CD4-positive, alpha-beta T cell treated with Interleukin-17A for 4 hours (primary cell): Measurements from ENCODE around the gene PPARD.
"Not testable (repeated sequence)": the region's sequence is repeated elsewhere in the genome, so short reads cannot be mapped to it uniquely, and the experiment has no call there.

Experiments
- DNase-seq: peaks from one replicate; pipeline ENCODE4 v3.0.0-alpha.2; 2020; ENCODE audit warnings: mixed read lengths

PPARD gene

DNA sequence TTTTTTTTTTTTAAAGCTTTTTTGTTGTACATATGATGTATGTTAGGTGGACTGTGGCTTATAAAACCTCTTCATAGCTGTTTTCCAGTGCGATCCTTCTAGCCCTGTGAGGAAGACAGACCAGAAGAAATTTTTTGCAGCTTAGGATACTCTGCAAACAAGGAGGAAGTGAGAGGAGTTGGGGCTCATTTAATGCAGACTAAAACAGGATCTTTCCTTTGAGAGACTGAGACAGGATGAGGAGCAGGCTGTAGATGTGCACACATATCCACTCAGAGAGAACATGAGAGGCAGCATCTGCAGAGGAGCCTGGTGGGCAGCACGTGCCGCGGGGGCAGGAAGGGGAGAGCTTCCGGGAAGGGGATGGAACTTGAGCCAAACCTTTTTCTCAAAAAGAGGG lies 45.7 kb downstream of the PPARD start:
- DNase-seq, result no peak

DNA sequence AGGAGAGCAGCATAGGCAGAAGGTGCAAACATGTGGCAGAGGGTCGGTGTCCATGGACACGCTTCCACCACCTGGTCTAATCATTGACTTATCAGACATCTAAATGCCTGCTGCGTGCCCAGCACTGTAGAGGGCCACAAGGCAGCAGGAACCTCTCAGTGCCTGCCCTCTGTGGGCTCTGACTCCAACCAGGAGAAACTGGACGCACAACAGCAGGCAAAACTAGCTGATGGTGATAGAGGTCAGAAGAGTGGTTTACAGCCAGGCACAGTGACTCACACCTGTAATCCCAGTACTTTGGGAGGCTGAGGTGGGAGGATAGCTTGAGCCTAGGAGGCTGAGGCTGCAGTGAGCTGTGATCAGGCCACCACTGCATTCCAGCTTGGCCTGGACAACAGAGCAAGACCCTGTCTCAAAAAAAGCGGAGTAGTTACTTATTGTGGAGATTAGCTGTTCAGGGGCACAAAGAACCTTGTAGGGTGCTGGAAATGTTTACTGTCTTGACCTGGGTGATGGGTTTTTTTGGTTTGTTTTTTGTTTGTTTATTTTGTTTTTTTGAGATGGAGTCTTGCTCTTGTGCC lies 46.5 kb downstream of the PPARD start:
- no peak for DNase-seq

DNA sequence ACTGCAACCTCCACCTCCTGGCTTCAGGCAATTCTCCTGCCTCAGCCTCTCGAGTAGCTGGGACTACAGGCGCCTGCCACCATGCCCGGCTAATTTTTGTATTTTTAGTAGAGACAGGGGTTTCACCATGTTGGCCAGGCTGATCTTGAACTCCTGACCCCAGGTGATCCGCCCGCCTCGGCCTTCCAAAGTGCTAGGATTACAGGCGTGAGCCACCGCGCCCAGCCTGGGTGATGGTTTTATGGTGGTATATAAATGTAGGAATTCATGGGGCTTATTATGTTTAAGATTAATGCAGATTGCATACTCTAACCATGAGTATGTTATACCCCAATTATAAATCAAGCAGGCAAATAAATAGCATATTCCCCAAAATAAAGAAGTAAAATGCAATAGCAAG lies 47.0 kb downstream of the PPARD start:
- not testable (repeated sequence) for DNase-seq

DNA sequence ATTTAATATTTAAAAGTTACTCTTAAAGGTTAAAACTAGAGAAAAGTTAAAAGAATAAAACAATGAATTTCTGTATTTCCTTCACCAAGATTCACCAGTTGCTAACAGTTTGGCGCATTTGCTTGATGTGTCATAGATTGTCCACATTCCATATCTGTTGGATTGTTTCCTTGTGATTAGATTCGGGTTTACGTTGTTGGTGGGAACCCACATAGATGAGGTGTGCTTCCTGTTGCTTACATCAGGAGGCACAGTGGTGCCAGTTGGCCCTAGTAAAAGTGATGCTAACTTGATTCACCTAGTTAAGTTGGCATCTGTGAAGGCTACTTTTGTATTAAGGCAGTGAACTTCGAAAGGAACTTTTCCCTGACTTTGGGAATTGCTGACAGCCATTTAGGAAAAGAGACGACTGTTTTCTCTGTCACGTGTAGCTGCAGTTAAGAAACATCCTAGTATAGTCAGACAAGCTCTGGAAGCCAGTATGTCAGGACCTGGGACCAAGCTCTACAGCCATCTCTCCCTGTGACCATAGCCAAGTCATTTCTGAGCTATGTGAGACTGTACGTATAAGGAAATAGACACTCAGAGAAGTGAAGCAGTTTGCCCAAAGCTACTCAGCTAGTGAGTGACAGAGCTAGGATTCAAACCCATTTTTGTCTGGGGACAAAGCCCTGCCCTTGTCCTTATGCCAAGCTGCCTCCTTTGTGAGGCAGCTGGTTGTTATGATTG lies 49.0 kb downstream of the PPARD start:
- peak; percentile 27 for DNase-seq

DNA sequence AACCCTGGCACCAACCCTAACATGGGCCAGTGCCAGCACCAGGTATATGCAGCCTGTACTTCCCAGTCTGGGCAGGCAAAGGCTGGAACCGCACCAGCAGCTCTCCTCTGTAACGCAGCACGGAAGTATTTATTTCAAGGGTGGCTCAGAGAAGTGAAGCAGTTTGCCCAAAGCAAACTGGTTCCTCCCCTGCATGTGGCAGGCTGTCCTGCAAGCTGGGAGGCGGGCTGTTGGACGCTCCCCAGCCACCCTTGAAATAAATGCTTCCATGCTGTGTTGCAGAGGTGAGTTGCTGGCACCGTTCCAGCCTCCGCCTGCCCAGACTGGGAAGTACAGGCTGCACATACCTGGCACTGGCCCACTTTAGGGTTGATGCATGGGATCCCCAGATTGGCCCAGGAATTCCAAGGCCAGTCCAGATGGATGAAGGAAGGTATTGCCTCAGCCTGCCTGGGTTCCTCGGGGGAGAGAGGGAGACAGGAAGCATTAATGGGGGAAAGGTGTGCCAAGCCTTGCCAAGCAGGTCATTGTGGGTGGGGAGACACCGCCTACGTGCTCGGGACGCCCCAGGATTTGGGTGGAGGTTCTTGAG lies 49.8 kb downstream of the PPARD start:
- DNase-seq, result no peak

DNA sequence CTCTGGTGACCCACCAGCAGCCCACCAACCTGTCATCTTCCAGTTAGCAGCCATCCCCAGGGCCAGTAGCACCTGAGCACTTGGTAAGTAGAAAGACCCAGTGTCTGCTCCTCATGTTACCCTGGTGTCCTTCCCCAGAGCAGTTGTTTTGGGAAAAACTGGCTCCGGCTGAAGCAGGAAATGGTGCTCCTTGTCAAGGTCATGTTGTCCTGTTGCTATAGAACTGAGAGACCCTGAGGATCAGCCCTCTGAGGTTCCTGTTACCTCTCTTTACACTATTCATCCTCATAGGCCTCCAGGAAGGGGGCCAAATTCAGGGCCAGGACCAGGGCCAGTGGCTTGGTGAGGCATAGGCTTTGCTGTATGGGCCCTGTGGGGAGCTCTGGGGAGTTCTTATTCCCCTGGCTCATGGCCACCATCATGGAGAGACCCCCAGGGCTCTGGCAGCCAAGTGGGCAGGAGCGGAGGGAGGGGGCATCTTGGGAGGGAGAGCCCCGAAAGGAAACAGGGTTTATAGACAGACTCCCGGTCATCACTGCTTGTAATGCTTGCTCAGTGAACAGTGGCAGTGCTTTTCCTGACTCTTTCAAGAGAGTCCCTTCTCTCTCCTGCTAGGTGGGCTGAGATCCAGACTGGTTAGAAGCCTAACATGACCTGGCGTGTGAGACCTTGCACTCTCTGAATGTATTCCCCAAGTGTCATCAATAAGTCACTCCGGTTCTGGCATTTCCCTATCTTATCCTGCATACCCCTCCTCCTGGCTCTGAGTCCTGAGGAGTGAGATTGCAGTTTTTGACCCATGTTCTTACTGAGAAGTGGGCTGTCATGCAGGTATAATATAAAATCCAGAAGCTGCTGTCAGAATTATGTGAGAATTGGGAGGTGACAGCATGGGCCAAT lies 50.7 kb downstream of the PPARD start:
- DNase-seq, result no peak

DNA sequence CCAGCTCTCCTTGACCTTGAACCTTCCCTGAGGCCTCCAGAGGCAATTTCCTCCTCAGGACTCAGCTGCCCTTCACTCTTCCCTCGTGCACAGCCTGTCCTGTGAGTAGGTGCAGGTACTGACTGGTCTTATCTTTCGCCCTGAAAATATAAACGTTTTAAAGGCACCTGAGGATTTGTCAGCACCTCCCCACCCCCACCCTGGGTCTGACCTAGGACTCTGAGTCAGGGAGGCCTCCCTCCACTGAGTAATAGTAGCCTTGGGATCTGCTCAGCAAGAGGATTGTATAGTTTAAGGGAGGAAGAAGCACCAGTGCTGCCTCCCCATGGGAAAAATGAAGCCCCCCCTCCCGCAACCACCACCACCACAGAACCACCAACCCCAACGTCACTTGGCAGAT lies 54.6 kb downstream of the PPARD start:
- DNase-seq, result no peak

DNA sequence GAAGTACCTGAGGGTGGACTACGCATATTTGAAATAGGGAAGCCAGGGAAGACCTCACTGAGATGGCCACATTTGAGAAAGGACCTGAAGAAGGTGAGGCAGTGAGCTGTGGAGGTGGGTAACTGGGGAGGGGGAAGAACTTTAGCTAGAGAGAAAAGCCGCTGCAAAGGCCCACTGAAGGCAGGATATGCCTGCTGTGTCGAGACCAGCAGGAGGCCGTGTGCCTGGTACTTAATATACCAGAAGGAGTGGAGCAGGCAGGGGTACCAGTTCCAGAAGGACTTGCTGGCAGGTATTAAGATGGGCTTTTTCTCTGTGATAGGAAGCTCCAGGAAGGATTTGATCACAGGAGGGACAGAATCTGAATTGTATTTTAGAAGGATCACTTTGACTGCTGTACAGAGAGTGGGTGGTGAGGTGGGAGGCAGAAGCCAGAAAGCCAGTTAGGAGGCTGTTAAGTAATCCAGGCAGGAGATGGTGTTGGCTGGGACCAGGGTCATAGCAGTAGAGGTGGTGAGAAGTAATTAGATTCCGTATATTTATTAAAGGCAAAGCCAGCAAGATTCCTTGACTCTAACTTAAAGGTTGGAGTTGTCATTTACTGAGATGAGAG lies 55.6 kb downstream of the PPARD start:
- no peak for DNase-seq

DNA sequence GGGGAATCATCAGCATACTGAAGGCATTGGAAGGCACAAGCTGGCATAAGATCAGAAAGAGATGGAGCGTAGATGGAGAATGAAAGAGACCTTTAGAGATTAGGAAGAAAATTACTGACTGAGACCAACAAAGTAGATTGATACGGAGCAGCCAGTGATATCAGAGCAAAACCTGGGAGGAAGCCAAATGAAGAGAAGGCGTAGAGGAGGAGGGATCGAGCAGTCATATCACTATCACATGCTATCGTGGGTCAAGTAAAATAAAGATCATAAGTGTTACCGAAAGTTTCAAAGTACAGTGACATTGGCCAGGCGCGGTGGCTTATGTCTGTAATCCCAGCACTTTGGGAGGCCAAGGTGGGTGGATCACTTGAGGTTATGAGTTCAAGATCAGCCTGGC lies 56.2 kb downstream of the PPARD start:
- DNase-seq, result no peak

DNA sequence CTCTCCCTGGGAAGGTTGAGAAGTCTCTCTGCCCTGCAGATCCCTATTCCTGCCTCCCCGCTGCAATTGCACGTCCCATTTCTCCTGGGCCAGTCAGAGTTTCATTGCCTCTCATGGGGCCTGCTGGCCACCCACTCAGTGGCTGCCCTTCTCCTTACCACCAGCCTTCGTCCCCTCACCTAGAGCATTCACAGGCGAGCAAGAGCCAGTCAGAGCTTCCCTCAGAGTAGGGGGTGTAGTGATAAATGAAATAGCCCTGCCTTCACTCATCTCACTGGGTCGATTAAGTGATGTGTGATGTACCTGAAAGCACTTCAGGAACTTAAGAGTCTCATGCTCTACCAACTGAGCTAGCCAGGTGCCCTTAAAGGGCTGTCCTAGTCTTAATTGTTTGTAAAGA lies 57.8 kb downstream of the PPARD start:
- DNase-seq, result no peak

DNA sequence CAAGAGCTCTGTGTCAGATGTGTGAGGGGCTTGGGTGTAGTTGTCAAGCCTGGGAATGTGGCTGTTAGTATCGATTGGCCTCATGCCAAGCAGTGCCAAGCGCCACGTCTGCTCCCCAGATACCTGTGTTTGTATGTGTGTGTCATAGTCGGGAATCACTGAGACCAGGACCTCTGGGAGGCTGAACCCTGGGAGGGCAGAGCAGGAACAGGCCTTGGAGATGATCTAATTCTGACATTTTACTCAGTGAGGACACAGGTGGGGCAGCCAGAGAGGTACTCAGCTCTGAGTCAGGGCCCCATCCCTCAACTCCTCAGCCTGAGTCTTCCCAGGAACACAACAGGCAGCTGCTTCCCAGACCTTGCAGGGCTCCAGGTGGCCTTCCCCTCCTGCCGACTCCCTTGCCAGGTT lies 58.5 kb downstream of the PPARD start:
- no peak for DNase-seq

DNA sequence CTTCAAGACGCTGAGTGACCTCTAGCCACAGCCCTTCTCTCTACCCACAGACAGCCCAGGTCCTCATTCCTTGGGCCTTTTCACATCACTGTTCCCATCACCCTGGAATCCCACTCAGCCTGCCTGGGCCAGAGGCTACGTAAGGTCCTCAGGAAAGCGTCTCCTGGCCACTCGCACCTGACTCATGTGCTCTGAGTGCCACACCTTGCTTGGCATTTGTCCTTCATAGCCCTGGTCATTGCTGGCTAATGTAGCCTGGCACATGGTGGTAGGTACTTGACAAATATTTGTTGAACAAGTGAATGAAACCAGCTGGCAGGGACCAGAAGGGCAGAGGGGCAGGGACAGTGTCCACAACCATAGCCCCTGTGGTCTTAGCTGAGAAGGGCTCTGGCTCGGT lies 59.2 kb downstream of the PPARD start:
- DNase-seq, result no peak

DNA sequence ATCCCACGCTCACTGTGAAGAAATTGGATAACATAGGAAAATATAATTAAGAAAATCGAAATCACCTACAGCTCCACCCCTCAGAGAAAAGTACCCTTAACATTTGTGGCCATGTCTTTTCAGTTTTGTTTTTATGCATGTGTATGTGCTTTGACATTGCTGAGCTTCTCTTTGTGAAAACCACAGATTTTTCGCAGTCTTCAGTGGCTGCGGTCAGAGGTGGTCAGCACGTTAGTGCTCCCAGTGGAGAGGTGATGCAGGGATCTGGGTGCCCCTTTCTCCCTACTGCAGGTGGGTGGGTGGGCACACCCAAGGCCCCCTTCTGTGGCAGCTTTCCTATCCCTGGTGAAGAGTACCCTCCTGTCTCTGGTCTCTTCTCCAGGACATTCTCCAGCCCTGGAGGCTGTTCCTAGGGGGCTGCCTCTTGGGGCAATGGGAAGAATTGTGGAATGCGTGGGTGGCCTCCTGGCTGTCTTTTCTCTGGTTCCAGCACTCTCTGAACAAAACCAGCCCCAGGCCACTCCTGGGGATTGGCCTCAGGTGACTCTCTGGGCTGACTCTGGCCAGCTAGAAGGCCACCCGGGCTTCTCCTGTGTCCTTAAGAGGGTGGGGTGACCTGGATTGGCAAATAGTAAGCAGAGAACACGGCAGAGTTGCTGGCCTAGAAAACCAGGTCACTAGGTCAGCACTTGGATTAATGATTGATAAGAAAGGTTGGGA lies 59.9 kb downstream of the PPARD start:
- DNase-seq, result no peak

DNA sequence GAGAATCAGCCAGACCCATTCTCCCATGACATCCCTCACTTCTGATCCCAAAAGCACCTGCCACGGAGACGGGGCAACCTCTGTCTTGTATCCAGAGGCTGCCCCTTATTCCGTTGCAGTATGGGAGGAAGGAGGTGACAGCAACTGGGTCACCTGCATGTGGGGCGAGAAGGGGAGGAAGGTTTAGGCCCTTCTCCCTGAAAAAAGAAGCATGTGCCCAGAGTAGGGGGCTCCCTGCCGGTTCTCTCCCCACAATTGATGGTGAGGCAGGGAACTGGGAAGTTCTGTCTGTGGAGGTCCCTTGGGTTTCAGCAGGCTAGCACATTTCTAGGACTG lies 60.5 kb downstream of the PPARD start:
- DNase-seq, result no peak

DNA sequence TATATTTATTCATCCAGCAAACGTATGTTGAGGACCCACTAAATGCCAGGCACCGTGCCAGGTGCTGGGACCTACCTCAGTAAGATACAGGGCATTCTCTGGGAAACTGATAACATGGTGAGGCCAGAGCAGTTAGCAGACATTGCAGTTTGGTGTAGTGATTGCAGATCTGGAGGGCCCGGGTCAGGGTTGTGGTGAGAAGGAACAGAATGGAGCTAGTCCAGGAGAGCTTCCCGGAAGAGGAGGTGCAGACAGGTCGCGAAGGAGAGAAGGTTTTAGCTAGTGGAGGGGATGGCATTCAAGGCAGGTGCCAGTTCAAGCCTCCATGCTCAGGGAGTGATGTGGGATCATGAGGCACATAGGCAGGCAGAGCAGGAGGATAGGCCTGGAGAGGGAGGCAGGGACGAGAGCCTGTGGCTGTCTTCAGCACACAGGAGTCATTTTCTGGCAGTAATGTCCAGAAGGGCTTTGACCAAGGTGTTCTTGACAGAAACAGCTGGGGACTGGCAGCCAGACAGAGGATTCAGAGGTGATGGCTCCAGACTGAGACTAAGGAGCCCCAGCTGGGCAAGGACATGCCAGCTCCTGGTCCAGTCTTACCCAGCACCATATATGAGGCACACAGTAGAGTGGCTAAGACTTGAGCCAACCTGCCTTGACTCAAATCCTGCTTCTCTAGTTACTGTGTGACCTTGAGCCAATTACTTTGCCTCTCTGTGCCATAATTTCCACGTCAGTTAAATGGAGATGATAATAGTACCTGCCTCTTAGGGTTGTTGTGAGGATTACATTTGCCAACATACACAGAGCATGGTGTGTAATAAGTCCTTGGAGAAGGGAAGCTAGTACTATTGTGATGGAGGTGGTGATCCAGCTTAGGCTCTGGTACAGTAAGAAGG lies 61.4 kb downstream of the PPARD start:
- no peak for DNase-seq

DNA sequence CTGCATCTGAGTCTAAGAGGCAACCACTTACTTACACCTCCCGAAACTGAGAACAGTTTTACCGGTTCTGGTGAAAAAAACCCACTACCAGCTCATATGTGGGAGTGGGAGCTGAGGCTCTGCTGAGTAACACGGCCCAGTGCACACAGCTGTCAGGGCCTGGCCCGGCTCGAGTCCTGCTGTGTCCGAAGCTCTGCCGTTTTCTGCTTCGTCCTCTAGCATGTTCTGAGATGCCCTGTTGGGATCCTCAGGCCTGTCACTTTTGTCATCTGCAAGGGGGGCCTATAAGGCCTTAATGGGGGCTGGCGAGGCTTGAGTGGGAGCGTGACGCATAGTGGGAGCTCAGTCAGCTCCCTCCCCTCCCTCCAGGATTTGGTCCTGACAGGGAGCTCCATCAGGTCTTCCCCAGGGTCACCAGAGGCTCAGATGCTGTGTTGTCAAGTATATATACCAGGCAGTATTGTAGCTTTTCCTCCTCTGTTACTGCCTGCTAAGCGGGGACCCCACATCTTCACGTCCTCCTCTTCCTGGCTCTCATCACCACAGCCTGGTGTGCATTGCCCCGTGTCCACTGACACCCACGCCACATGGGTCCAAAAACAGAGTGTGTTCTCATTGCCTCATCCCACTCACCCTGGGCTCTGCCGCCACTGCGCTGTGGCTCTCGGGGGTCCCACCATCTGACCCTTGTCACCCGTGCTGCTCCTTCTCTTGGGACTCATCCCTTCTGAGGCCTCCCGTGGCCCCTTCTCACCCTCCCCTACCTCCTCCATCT lies 64.5 kb downstream of the PPARD start:
- no peak for DNase-seq

DNA sequence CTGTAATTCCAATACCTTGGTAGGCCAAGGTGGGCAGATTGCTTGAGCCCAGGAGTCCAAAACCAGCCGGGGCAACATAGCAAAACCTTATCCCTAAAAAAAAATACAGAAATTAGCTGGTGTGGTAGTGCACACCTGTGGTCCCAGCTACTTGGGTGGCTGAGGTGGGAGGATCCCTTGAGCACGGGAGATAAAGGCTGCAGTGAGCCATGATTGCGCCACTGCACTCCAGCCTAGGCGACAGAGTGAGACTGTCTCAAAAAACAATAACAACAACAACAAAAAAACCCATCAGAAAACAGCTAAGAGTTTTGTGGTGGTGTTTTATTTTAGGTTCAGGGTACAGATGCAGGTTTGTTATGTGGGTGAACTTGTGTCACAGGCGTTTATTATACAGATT lies 66.9 kb downstream of the PPARD start:
- no peak for DNase-seq

DNA sequence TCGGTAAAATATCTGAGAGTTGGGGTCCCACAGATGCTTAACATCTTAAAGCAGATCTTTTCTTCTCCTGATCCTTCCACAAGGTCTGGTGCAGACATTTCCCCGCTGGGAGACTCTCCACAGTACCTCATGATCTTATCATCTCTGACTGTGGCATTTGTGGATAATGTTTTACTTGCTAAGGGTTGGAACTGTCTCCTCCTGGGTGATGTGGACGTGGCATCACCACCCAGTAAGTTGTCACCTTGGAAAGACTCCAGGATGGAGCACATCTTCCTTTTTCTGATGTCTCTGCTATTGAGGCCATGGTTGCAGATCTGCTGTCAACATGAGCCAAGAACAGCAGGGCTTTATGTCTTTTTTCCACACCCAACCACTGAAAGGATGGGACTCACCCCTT lies 67.8 kb downstream of the PPARD start:
- no peak for DNase-seq

DNA sequence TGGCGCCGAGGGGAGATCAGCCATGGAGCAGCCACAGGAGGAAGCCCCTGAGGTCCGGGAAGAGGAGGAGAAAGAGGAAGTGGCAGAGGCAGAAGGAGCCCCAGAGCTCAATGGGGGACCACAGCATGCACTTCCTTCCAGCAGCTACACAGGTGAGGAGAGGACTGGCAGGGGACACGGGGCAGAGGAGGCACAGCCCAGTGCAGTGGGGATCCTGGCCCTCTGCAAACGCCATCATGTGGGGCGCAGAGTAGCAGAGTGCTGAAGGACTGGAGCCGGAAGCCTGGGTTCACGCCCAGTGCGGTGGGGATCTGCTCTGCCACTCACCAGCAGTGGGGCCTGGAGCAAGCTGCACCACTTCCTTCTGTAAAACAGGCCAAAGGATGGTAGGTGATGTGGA lies 68.7 kb downstream of the PPARD start:
- DNase-seq, result peak; percentile 35

DNA sequence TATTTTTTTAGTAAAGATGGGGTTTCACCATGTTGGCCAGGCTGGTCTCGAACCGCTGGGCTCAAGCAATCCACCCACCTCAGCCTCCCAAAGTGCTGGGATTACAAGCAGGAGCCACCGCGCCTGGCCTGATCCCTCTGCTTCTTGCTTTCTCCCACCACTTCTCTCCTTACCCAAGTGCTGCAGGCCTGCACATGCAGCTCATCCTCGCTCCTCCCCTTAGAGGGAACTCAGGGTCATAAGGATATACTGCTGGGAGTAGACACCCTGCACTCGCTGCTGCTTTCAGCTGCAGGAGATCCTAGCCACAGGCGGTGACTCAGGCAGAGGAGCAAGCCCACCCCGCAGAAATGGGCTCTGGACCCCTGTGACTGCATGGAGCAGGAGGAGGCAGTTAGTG lies 69.7 kb downstream of the PPARD start:
- no peak for DNase-seq

DNA sequence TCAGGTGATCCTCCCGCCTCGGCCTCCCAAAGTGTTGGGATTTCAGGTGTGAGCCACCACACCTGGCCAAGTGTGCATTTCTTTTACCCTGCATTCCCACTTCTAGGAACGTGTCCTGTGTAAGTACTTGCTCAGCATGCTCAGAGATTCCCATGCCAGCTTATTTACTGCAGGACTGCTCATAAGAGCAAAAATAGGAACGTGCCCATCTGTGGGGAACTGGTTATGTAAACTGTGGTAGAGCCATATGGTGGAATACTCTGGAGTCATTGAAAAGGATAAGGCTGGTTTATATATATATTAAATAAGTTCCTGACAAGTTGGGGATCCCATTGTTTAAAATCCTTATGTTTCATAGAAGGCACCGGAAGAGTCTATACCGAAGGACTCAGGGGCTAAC lies 71.6 kb downstream of the PPARD start:
- no peak for DNase-seq
